ENCODE measurements around the gene HDAC10.

HDAC10 gene

DNA sequence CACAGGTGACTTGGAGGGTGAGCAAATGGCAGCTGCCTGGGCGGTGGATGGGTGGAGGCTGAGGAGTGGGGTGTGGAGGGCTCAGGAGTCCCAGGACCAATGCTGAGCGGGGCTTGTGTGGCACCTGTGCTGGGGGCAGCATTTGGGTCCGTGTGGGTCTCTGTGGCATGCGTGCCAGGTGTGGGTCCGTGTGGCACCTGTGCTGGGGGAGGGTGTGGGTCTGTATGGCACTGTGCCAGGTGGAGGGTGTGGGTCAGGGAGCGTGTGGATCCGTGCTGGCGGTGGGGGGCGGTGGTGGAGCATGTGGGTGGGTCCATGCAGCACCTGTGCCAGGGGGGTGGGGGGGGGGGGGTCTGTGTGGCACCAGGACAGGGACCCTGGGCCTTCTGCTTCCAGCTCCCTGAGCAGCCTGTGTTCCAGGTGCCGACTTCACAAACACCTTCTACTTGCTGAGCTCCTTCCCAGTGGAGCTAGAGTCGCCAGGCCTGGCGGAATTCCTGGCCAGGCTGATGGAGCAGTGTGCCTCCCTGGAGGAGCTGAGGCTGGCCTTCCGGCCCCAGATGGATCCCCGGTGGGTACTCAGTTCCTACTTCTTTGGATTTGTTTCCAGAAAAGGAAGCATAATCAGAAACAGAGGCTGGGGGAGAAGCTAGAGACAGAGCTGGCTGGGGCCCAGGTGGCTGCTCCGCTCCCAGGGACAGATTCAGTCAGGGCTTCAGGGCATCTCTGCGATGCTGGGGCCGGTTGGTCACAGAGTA lies 35.6 kb downstream of the HDAC10 start:
- no peak for DNase-seq

DNA sequence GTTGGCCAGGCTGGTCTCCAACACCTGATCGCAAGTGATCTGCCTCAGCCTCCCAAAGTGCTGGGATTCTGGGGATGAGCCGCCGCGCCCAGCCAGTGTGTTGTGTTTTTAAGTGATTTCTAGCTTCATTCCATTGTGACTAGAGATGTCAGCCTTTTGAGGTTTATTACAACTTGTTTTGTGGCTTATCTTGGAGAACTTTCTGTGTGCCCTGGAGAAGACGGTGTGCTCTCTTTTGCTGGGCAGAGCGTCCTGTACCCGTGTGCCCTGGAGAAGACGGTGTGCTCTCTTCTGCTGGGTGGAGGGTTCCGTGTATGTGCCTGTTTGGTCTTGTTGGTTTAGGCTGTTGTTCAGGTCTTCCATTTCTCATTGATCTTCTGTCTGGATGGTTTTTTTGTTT lies 37.8 kb downstream of the HDAC10 start:
- DNase-seq: no peak

GRCh38 chr22:50211147-50211546 lies 39.9 kb downstream of the HDAC10 start:
- no peak for DNase-seq

DNA sequence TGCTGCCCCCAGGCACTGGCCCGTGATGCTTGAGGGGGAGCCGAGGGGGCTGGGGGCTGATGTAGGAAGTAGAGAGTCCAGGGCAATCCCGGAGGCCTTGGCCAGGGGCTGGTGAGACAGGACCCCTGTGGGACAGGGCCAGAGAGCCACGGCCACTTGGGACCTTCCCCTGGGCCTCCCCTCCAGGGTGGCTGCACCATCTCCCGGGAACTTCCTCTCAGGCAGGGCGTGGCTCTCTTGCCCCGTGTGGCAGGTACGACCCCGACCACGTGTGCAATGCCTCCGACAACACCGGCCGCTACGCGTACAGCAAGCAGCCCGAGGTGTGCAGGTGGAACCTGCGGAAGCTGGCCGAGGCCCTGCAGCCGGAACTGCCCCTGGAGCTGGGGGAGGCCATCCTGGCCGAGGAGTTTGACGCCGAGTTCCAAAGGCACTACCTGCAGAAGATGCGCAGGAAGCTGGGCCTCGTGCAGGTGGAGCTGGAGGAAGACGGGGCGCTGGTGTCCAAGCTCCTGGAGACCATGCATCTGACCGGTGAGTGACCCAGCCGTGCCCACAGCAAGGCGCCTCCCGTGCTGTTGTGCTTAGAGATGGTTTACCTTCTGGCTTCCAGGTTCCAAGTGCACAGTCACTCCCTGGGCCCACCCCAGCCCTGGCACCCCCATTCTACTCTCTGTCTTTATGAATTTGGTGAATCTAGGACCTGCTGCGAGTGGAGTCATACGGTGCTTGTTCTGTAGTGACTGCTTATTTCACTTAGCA lies 40.5 kb downstream of the HDAC10 start:
- no peak for DNase-seq

DNA sequence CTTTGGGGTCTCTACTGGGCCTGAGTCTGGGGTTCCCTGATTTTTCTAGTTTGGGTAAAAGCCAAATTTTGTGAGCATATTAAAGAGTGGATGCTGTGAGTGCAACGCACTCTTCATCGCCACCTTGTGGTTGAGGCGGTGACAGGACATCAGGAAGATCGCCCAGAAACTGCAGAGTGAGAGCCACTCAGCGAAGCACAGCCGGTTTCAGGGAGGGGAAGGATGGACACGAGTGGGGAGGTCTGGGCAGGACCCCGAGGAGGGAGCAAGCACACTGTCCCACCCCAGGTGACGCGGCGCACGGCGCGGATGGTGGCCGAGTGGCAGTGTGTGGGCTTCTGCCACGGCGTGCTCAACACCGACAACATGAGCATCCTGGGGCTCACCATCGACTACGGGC lies 41.2 kb downstream of the HDAC10 start:
- DNase-seq: peak; percentile 77

DNA sequence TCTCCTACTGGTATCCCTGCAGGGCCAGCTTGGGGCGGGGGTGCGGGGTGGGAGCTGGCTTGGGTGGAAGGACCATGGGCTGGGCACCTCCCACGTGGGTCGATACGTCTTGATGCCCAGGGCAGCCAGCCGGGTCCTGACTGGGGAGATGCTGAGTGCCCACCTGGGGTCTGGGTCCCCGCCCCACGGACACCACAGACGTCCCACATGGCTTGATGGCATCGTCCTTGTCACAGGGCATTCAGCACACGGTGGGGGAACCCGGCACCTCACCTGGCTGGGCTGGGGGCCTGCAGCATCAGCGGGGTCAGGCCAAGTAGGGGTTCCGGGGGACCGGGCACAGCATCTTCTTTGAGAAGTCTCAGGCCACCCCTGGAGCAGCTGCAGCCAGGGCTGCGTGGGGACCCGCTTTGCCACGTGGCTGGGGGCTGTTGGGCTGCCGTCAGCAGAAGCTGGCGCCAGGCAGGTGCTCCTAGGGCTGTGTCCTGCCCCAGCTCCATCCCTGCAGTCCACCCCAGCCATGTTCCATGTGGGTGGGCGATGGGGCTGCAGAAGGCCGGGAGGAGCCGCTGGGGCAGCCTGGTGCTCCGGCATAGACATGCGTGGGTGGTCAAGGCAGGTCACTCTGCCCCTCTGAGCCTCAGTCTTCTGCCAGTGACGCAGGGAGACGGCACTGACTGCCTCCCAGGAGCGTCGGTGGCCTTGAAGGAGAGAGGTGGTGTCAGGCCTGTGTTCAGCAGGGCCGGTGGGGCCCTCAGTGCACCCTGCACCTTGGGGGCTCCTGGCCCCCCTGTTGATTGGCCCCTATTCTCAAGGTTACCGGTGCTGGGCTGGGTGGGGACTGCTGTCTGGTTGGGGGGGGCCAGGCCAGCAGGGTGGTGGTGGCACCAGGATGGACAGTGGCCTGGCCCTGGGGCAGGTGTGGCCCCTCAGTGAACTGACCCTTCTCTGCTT lies 41.8 kb downstream of the HDAC10 start:
- DNase-seq: no peak

DNA sequence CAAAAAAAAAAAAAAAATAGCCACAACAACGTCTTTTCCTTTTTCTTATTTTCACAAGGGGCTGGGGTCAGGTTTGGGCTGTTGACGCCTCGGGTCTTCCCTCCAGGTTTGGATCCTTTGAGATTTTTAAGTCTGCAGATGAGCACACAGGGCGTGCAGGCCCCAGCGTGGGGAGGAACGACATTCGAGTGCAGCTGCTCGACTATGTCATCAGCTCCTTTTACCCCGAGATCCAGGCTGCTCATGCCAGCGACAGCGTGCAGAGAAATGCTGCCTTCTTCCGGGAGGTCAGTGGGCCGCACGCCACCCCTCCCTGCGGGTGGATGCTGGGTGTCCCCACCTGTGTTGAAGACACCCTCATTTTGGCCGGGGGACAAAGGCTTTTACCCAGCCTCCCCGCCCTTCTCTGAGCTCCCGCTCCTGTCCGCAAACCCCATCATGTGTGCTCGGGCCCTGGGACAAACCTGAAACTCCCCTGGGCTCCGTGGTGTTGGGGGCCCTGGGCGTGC lies 42.6 kb downstream of the HDAC10 start:
- no peak for DNase-seq

GRCh38 chr22:50207383-50208140 lies 43.5 kb downstream of the HDAC10 start:
- no peak for DNase-seq

GRCh38 chr22:50206599-50206998 lies 44.5 kb downstream of the HDAC10 start:
- DNase-seq: peak; percentile 43

DNA sequence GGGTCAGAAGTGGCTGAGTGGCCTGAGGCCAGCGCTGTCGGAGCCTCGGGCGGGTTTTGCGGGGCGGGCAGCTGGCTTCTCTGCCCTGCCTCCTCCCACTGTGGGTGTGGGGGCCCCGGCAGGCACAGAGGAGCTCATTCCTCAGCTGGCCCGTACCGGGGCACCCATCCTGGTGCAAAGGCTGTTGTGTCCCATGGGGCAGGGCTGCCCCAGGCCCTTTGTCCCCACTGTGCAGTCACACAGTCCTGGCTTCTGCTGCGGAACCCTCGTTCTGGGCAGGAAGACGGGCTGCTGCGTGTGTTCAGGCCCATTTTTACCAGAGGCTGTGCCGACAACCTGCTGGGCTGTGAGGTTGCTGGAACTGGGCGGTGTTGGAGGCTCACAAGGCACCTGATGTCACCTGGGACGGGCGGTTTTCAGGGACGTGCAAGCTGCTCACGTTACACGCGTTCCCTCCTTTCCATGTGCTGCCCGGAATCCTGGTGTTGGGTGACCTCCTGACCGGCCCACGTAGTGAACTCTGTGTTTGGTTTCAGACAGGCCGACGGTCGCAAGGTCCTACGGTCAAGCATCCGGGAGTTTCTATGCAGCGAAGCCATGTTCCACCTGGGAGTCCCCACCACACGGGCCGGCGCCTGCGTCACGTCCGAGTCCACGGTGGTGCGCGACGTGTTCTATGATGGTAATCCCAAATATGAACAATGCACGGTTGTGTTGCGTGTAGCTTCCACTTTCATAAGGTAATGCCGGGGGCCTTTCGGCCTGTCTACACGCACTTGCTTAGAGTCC lies 45.1 kb downstream of the HDAC10 start:
- no peak for DNase-seq

GRCh38 chr22:50204998-50205397 lies 46.1 kb downstream of the HDAC10 start:
- peak; percentile 75 for DNase-seq

DNA sequence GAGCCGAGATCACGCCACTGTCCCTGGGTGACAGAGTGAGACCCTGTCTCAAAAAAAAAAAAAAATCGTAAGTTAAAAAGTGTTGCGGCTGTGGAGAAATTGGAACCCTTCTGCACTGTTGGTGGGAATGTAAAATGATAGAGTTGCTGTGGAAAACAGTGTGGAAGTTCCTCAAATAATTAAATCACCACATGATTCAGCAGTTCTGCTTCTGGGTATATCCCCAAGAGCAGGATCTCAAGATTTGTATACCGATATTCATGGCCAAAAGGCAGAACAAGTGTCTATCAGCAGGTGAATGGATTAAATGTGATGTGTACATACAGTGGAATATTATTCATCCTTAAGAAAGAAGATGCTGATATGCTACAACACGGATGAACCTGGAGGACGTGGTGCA lies 46.5 kb downstream of the HDAC10 start:
- DNase-seq: peak; percentile 60

DNA sequence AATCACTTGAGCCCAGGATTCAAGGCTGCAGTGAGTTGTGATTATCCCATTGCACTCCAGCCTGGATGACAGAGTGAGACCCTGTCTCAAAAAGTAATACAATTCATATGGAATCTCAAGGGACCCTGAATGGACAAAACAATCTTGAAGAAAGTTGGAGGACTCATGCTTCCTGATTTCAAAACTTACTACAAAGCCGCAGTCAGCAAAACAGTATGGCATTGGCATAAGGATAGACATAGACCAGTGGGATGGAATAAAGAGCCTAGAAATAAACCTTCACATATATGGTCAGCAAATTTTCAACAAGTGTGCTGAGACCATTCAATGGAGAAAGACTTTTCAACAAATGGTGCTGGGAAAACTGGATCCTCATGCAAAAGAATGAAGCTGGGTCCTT lies 47.8 kb downstream of the HDAC10 start:
- DNase-seq: no peak

GRCh38 chr22:50202130-50202666 lies 48.9 kb downstream of the HDAC10 start:
- no peak for DNase-seq

- DNase-seq: no peak
Observed at GRCh38 chr22:50201191-50202129, 49.6 kb downstream of the HDAC10 start.

DNA sequence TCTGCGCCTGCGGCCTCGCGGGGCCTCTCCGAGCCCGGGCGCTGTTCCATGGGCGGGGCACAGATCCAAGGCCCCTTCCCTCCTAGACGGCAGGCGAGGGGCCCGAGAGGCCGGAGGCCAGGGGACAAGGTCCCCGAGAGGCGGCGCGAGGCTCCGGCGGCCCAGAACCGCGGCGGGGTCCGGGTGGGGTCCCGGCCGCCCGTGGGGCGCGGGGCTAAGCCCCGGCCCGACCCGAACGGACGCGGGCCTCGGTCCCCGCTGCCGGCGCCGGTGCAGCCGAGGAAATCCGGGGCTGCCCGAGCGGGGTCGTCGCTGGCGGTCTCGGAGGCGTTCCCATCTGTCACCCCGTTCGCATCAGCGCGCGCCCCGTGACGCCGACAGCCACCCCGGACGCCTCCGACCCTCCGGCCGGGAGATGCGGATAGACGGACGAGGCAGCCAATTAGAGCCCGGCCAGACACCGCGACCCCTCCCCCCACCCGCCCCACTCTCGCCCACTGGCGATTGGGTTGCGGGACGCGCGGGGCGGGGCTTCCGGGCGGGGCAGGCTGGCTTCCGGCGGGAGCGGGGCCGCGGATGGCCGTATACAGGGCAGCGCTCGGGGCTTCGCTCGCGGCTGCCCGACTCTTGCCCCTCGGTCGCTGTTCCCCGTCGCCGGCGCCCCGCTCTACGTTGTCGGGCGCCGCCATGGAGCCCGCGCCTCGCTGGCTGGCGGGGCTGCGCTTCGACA lies 50.4 kb downstream of the HDAC10 start, which contains the start of gene SELENOO:
Gene SELENOO, plus strand, starts transcription at position 551 of the 730 bp plus-strand sequence. Its CDS starts 26 bp downstream, at position 577.
- DNase-seq: peak; percentile 94

DNA sequence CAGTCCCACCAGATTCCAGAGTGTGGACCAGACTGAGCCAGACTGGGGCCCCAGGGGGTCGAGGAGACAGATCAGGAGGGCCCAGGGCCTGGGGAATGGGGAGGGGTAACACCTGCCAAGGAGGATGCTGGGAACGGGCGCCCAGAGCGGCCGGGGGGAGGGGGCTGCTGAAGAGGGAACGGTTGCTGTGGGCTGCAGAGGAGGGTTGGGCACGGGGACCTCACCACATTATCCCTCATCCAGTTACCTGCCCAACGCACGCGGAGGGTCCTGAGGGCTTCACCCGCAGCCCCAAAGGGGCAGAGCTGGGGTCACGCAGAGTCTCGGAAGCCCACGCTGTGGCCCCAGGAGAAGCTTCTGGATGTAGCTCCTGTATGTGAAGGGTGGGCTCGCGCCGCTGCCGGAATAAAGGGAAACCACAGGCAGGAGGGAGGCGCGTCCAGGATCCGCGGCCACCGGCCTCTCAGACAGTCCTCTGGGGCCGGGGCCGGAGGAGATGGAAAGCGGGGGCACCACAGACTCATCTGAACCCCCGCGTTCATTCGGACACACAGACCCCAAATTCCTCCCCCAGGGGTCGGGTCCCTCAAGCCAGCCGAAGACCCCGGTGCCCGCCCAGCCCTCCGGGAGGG lies 51.1 kb downstream of the HDAC10 start:
- DNase-seq: no peak

GRCh38 chr22:50199251-50199721 lies 51.8 kb downstream of the HDAC10 start:
- DNase-seq: no peak

All from suppressor macrophage treated with lipopolysaccharide for 4 hours (primary cell).